Stimulated activated CD8-positive, alpha-beta memory T cell treated with anti-CD3 and anti-CD28 coated beads, Interleukin-15, amount 100 ng/mL, for 1 hour (primary cell): ENCODE measurements around the gene LSAMP.
"Not testable (repeated sequence)": the region's sequence is repeated elsewhere in the genome, so short reads cannot be mapped to it uniquely, and the experiment has no call there.

Source experiments
- DNase-seq: peaks from one replicate; pipeline ENCODE4 v3.0.0-alpha.2; 2020; ENCODE audit warnings: low read depth

The LSAMP gene

GRCh38 chr3:115877615-115877899, 567.7 kb downstream of the LSAMP start:
- DNase-seq = no peak

- no peak for DNase-seq
Observed at GRCh38 chr3:115876876-115877614, 568.2 kb downstream of the LSAMP start.

GRCh38 chr3:115875460-115875859, 569.8 kb downstream of the LSAMP start:
- no peak for DNase-seq

- DNase-seq = no peak
Observed at GRCh38 chr3:115871735-115872134, 573.6 kb downstream of the LSAMP start.

- no peak for DNase-seq
Observed at GRCh38 chr3:115864911-115865310, 580.4 kb downstream of the LSAMP start.

GRCh38 chr3:115862849-115863248, 582.4 kb downstream of the LSAMP start:
- no peak for DNase-seq

- no peak for DNase-seq
Observed at GRCh38 chr3:115862099-115862498, 583.2 kb downstream of the LSAMP start.

GRCh38 chr3:115861166-115861733, 584.0 kb downstream of the LSAMP start:
- no peak for DNase-seq

GRCh38 chr3:115860766-115861165, 584.5 kb downstream of the LSAMP start:
- DNase-seq = no peak

GRCh38 chr3:115859002-115859807, 586.1 kb downstream of the LSAMP start:
- DNase-seq = no peak

- no peak for DNase-seq
Observed at GRCh38 chr3:115857518-115858136, 587.7 kb downstream of the LSAMP start.

- no peak for DNase-seq
Observed at GRCh38 chr3:115855911-115856310, 589.4 kb downstream of the LSAMP start.

GRCh38 chr3:115853104-115853503, 592.2 kb downstream of the LSAMP start:
- no peak for DNase-seq

GRCh38 chr3:115852278-115852677, 593.0 kb downstream of the LSAMP start:
- no peak for DNase-seq

- DNase-seq = no peak
Observed at GRCh38 chr3:115851571-115851970, 593.7 kb downstream of the LSAMP start.

- no peak for DNase-seq
Observed at GRCh38 chr3:115848641-115849040, 596.6 kb downstream of the LSAMP start.

GRCh38 chr3:115845986-115846385, 599.3 kb downstream of the LSAMP start:
- DNase-seq = no peak

- not testable (repeated sequence) for DNase-seq
Observed at GRCh38 chr3:115844729-115845128, 600.6 kb downstream of the LSAMP start.

GRCh38 chr3:115843206-115843605, 602.1 kb downstream of the LSAMP start:
- DNase-seq = no peak

GRCh38 chr3:115839246-115839645, 606.0 kb downstream of the LSAMP start:
- no peak for DNase-seq

GRCh38 chr3:115838786-115839185, 606.5 kb downstream of the LSAMP start:
- no peak for DNase-seq

- no peak for DNase-seq
Observed at GRCh38 chr3:115836944-115837343, 608.3 kb downstream of the LSAMP start.

GRCh38 chr3:115835946-115836345, 609.3 kb downstream of the LSAMP start:
- no peak for DNase-seq
